GM06990 (cell line): ENCODE results near the gene SH3PXD2A.

Source experiments
- DNase-seq: peaks from one replicate; pipeline ENCODE4 v3.0.0-alpha.2; 2011; ENCODE audit not compliant: insufficient read length; ENCODE audit errors: extremely low read depth
- H3K27me3 ChIP-seq: replicated peaks from 2 replicates; pipeline ENCODE4 v1.6.0; 2011; ENCODE audit warnings: low read length; ENCODE audit not compliant: control insufficient read depth, insufficient read depth
- H3K36me3 ChIP-seq: 2 replicates; pipeline ENCODE4 v1.5.1; 2011; ENCODE audit warnings: low read length; ENCODE audit not compliant: control insufficient read depth, insufficient read depth
- H3K4me3 ChIP-seq: replicated peaks from 2 replicates; pipeline ENCODE4 v1.5.1; 2011; ENCODE audit warnings: low read depth, mild to moderate bottlenecking, control low read depth, low read length
- TF ChIP-seq, protein P1 (sequence below): IDR thresholded peaks from 2 replicates; pipeline ENCODE4 v1.5.1; 2011; ENCODE audit warnings: low read length, control low read depth, mild to moderate bottlenecking, inconsistent platforms; ENCODE audit not compliant: insufficient read depth, poor library complexity, severe bottlenecking

The SH3PXD2A gene

DNA sequence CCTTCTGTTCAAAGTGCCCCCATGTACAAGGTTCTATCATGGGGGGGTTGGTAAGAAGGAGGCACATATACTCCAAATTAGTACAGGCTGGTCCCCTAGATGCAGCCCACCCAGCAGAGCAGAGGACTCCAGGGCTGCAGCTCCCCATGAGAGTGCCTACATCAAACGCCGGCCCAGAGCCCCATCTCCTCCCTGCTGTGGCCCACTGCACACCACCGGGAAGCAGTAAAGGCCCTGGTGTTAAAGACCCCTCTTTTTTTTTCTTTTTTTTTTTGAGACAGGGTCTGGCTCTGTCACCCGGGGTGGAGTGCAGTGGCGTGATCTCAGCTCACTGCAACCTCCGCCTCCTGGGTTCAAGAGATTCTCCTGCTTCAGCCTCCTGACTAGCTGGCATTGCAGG, 47.4 kb downstream of the SH3PXD2A start:
- Histone ChIP-seq H3K27me3 (no peaks in the 10 kb centered on the region), H3K4me3 (no peak overlapping the region), H3K36me3 (no peaks in the 10 kb centered on the region)
- DNase-seq = no peak
- TF ChIP-seq, protein P1, sequence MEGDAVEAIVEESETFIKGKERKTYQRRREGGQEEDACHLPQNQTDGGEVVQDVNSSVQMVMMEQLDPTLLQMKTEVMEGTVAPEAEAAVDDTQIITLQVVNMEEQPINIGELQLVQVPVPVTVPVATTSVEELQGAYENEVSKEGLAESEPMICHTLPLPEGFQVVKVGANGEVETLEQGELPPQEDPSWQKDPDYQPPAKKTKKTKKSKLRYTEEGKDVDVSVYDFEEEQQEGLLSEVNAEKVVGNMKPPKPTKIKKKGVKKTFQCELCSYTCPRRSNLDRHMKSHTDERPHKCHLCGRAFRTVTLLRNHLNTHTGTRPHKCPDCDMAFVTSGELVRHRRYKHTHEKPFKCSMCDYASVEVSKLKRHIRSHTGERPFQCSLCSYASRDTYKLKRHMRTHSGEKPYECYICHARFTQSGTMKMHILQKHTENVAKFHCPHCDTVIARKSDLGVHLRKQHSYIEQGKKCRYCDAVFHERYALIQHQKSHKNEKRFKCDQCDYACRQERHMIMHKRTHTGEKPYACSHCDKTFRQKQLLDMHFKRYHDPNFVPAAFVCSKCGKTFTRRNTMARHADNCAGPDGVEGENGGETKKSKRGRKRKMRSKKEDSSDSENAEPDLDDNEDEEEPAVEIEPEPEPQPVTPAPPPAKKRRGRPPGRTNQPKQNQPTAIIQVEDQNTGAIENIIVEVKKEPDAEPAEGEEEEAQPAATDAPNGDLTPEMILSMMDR = no peak

DNA sequence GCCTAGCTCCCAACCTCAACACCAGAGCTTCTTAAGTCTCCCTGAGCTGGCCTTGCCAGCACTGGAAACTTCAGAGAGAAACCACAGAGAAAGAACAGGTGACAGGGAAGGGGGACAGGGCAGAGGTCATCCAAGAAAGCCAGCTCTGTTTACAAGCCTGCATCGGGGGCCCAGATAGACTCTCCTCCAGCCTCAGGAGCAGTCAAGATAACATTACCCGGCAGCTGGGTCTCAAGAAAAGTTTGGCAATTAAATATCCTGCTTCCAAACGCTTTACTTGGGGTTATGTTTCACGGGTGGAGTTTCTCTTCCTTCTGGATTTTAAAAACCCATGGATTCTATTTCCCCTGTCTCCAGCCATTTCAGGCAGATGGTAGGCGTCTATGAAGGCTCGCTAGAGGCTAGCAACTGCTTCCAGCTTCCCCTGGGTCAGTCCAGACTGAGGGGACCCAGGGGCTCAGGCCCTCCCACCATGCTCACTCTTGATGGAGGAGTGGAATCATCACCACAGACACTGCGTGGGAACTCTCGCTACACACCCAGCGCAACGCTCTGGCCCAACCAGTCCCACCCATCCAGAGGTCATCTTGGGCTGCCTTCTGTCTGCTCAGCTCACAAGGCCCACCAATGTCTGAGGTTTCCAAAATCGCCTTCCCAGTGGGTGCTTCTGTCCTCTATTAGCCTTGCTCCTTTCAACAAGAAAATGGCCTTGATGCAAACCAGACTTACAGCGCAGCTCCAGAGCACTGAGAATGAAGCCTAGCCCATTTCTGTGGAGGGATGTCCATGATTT, 48.8 kb downstream of the SH3PXD2A start:
- Histone ChIP-seq H3K4me3 (no peak overlapping the region), H3K27me3 (no peaks in the 10 kb centered on the region), H3K36me3 (no peaks in the 10 kb centered on the region)
- DNase-seq = no peak
- TF ChIP-seq, protein P1 = no peak

GRCh38 chr10:103805781-103806180, 49.6 kb downstream of the SH3PXD2A start:
- TF ChIP-seq, protein P1 = no peak
- Histone ChIP-seq H3K4me3 (no peak overlapping the region), H3K36me3 (no peaks in the 10 kb centered on the region), H3K27me3 (no peaks in the 10 kb centered on the region)
- no peak for DNase-seq

GRCh38 chr10:103804871-103805270, 50.5 kb downstream of the SH3PXD2A start:
- no peak for DNase-seq

GRCh38 chr10:103803941-103804340, 51.4 kb downstream of the SH3PXD2A start:
- TF ChIP-seq, protein P1 = no peak
- no peaks in the 10 kb centered on the region for H3K27me3 ChIP-seq
- DNase-seq = no peak
- H3K4me3 ChIP-seq = no peak overlapping the region
- H3K36me3 ChIP-seq = no peaks in the 10 kb centered on the region

More at GRCh38 chr10:103804871-103805270, 50.5 kb downstream of the SH3PXD2A start:
- Histone ChIP-seq H3K36me3 (no peaks in the 10 kb centered on the region), H3K27me3 (no peaks in the 10 kb centered on the region), H3K4me3 (no peak overlapping the region)
- TF ChIP-seq, protein P1 = no peak
